GM21381 (cell line): ENCODE results near the gene PRR14L.

Experiments used
- ATAC-seq: cut with Tn5 transposase; IDR thresholded peaks from one replicate; pipeline ENCODE4 v1.9.1; 2021; ENCODE audit warnings: mild to moderate bottlenecking, moderate library complexity; ENCODE audit not compliant: unreplicated experiment

PRR14L gene

GRCh38 chr22:31647066-31647465 lies 102.9 kb downstream of the PRR14L start:
- ATAC-seq: no peak

GRCh38 chr22:31646186-31647019 lies 103.5 kb downstream of the PRR14L start:
- peak; percentile 52 for ATAC-seq

- no peak for ATAC-seq
Measured at GRCh38 chr22:31639436-31640039, 110.4 kb downstream of the PRR14L start.

GRCh38 chr22:31637891-31638618 lies 111.9 kb downstream of the PRR14L start:
- peak; percentile 45 for ATAC-seq

GRCh38 chr22:31637447-31637890 lies 112.5 kb downstream of the PRR14L start:
- ATAC-seq: peak; percentile 40

- ATAC-seq: no peak
Measured at GRCh38 chr22:31635638-31636306, 114.2 kb downstream of the PRR14L start.

GRCh38 chr22:31631436-31631835 lies 118.5 kb downstream of the PRR14L start:
- ATAC-seq: no peak
